ENCODE results near the gene ZNF232. TPM values are rescaled to one million over a fixed set of nuclear protein-coding genes. Genes with fewer than 3 reads are reported as not detected.

ZNF232 gene
- 10 to 100 TPM in 1 of 4 donors, 1 to 10 TPM in 3; 1.5 to 11.9 (median 6.0) TPM for total RNA-seq

GRCh38 chr17:5111402-5112204 is at the start of gene ZNF232:
TSS of gene ZNF232 (minus strand) at chr17:5111878. CDS start at chr17:5111822, 56 bp downstream.
- no peak for TF ChIP-seq CTCF (IDR thresholded peaks at IDR 0.05; ENCODE audit: low read depth)

GRCh38 chr17:5139458-5139732 is 27.7 kb upstream of the ZNF232 start:
- no peak for TF ChIP-seq CTCF (IDR thresholded peaks at IDR 0.05; ENCODE audit: low read depth)

- TF ChIP-seq CTCF (IDR thresholded peaks at IDR 0.05; ENCODE audit: low read depth), result no peak
Measured at GRCh38 chr17:5138616-5139457, 27.2 kb upstream of the ZNF232 start.

GRCh38 chr17:5135726-5136579 is 24.3 kb upstream of the ZNF232 start:
- TF ChIP-seq CTCF (IDR thresholded peaks at IDR 0.05; ENCODE audit: low read depth), result no peak

- TF ChIP-seq CTCF (IDR thresholded peaks at IDR 0.05; ENCODE audit: low read depth), result no peak
Measured at GRCh38 chr17:5133311-5133710, 21.6 kb upstream of the ZNF232 start.

GRCh38 chr17:5131146-5131715 is 19.6 kb upstream of the ZNF232 start:
- no peak for TF ChIP-seq CTCF (IDR thresholded peaks at IDR 0.05; ENCODE audit: low read depth)
